Heart left ventricle (tissue), 16 donors: ENCODE data around the gene PDE1A. TPM values are rescaled to one million over a fixed set of nuclear protein-coding genes. Genes with fewer than 3 reads are reported as not detected.

Experiments used
- ATAC-seq, 4 donors: fragments of 200-7000 bp; cut with Tn5 transposase; one replicate each; pipeline ENCODE4 v1.9.1; 2020 to 2022; ENCODE audit warnings: moderate library complexity in 4 of 4, mild to moderate bottlenecking in 3 of 4, moderate number of reproducible peaks in 1 of 4
- DNase-seq, 5 donors: peaks; one replicate each; pipeline ENCODE4 v3.0.0-alpha.2; 2020
- H3K27ac ChIP-seq, 12 donors: fragments of 200-600 bp; sonication (generic) in 4 of 12; one replicate each; pipeline versions ENCODE4 v1.5.0 to v1.8.0; 2016 to 2022; ENCODE audit warnings: mild to moderate bottlenecking in 2 of 12
- H3K27me3 ChIP-seq, 9 donors: fragments of 200-600 bp; sonication (generic) in 2 of 9; one replicate each; pipeline versions ENCODE4 v1.5.1 to v1.8.0; 2016 to 2022; ENCODE audit warnings: mild to moderate bottlenecking in 3 of 9
- H3K36me3 ChIP-seq, 9 donors: fragments of 200-600 bp; sonication (generic) in 2 of 9; one replicate each; pipeline versions ENCODE4 v1.5.0 to v1.8.0; 2018 to 2022; ENCODE audit warnings: mild to moderate bottlenecking in 2 of 9
- H3K4me1 ChIP-seq, 12 donors: fragments of 200-600 bp; sonication (generic) in 4 of 12; one replicate each; pipeline versions ENCODE4 v1.5.0 to v1.8.0; 2016 to 2022; ENCODE audit warnings: mild to moderate bottlenecking in 3 of 12
- H3K4me3 ChIP-seq, 12 donors: fragments of 200-600 bp; sonication (generic) in 4 of 12; one replicate each; pipeline versions ENCODE4 v1.5.0 to v1.8.0; 2017 to 2022; ENCODE audit warnings: mild to moderate bottlenecking in 9 of 12, moderate library complexity in 4 of 12
- H3K9me3 ChIP-seq, 12 donors: fragments of 200-600 bp; sonication (generic) in 4 of 12; one replicate each; pipeline versions ENCODE4 v1.5.0 to v1.8.0; 2016 to 2022; ENCODE audit warnings: mild to moderate bottlenecking in 1 of 12
- POLR2A ChIP-seq, 2 donors: fragments of 450-650 bp; IDR thresholded peaks; one replicate each; pipeline ENCODE4 v1.6.1; 2017; ENCODE audit warnings: antibody characterized with exemption in 2 of 2, mild to moderate bottlenecking in 2 of 2, moderate library complexity in 2 of 2
- whole genome bisulfite sequencing, 4 donors: extraction: QIAGEN DNeasy Blood & Tissue Kit in 2 of 4; methylation state at CpG; one replicate each; pipeline versions ENCODE4 v1.1.5 to v1.1.7; 2013 to 2018; 5-methylcytosine and 5-hydroxymethylcytosine counted together
- intact Hi-C, 10 donors: fragments of 100-400 bp; cut with DNase I; formaldehyde crosslinking; loops; one replicate each; pipeline versions ENCODE4 v1.11.1 to v1.14.2; 2022
- polyA plus RNA-seq, 2 donors: library from polyadenylated mRNA; stranded (reverse); fragments of 200-250 nt; gene quantifications; one replicate each; pipeline ENCODE4 v1.2.3, GENCODE V29; 2013
- total RNA-seq, 9 donors: library from RNA; depleted of rRNA in 2 of 9; stranded (reverse); fragments of >200 nt in 2 of 9; fragmentation: NEBNext Ultra II Directional in 3 of 9; extraction: Animal tissue kit (Norgen Biotek cat#: 25700) in 3 of 9; gene quantifications; one replicate each; pipeline versions ENCODE4 v1.1.0 to v1.2.4, GENCODE V29; 2016 to 2023
- TF ChIP-seq, protein P1 (sequence below), 12 donors: fragments of 200-600 bp; sonication (generic) in 4 of 12; IDR thresholded peaks; one replicate each; pipeline versions ENCODE4 v1.5.0 to v1.8.0; 2018 to 2022; ENCODE audit warnings: antibody characterized with exemption in 12 of 12, mild to moderate bottlenecking in 5 of 12
- donor health status: ischemic (EF 13 %, LVEDD 7.1; RV severe dilation, severe dysfunction).
- donor health status: healthy with polysubstance abuse.
- donor health status: DM: no; HTN: yes; CAD: no.
- donor health status: DM: no; HTN: no; CAD: no.
- donor health status: ischemic (EF 25% LVEDD 6.9; RV normal size, moderate dysfunction).
- donor health status: ischemic (EF 25% LVEDD 5.7; RV mildly dilated, moderate dysfunction).
- donor health status: healthy.
- donor health status: DM: yes; HTN: yes; CAD: no.
- donor health status: ischemic (EF 35%, LVEDD 5.7; RV mildly dilated, moderate dysfunction).
- donor health status: nonischemic (EF 11% LVEDD 7.7; RV severe dilation, severe dysfunction).
- donor health status: DM: yes; HTN: yes; CAD: no.
- donor health status: PGD.
- donor health status: ischemic (EF 29% LVEDD 5.4; RV normal size, mild dysfunction).
- donor health status: nonischemic (EF 23%, LVEDD 6.1; RV moderate dilation, normal function).

The PDE1A gene
- total and polyA plus RNA-seq, 11 donors = 2.5 to 25.5 (median 5.5) TPM

- Histone ChIP-seq H3K4me3 (peak overlapping the region in 1 of 12 donors; percentile 11), H3K27me3 (no peaks in the 10 kb centered on the region), H3K27ac (peak overlapping the region in 10 of 12 donors; percentile 20 to 61 (median 48)), H3K9me3 (peaks cover 0 to 42% (median 19%) of the 10 kb centered on the region in 12 donors), H3K36me3 (peaks cover 0 to 4% (median 0%) of the 10 kb centered on the region in 9 donors), H3K4me1 (peaks cover 0 to 28% (median 10%) of the 10 kb centered on the region in 12 donors)
- intact Hi-C loops = loop anchor here in 2 of 10 donors (5.0 to 10.0 kb wide), 2 partner anchors 43 to 124 kb away; no protein-coding TSS in a partner anchor
- 0 to 10% (median 4%) methylated on average over 1 of the region's 1 CpG for WGBS, 4 donors
- TF ChIP-seq POLR2A (IDR thresholded peaks at IDR 0.05) = no peak
- TF ChIP-seq, protein P1, sequence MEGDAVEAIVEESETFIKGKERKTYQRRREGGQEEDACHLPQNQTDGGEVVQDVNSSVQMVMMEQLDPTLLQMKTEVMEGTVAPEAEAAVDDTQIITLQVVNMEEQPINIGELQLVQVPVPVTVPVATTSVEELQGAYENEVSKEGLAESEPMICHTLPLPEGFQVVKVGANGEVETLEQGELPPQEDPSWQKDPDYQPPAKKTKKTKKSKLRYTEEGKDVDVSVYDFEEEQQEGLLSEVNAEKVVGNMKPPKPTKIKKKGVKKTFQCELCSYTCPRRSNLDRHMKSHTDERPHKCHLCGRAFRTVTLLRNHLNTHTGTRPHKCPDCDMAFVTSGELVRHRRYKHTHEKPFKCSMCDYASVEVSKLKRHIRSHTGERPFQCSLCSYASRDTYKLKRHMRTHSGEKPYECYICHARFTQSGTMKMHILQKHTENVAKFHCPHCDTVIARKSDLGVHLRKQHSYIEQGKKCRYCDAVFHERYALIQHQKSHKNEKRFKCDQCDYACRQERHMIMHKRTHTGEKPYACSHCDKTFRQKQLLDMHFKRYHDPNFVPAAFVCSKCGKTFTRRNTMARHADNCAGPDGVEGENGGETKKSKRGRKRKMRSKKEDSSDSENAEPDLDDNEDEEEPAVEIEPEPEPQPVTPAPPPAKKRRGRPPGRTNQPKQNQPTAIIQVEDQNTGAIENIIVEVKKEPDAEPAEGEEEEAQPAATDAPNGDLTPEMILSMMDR (IDR thresholded peaks at IDR 0.05) = no peak
- DNase-seq = peak in 1 of 5 donors; percentile 51
- peak; percentile 38 to 86 (median 71) for ATAC-seq
These were observed 47.6 kb downstream of the PDE1A start for GRCh38 chr2:182379241-182379640.

DNA sequence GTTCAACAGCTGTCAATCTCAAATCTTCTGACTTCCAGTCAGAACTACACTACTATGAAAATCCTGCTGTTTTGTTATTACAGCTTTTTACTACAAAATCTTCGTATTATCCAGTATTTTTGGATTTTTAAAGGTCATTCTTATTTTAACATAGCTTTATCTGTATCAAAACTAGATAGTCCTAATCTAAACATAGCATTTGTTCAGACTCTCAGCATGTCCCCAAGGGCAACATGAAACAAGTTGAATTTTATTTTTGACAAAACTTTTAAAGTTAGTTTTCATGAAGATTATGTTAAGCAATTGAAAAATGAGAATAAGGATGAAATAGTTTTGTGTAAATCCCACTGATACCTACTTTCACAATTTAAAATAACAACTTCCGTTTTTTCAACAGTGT is 48.1 kb downstream of the PDE1A start:
- Histone ChIP-seq H3K4me3 (peak overlapping the region in 1 of 12 donors; percentile 11), H3K27ac (peak overlapping the region in 10 of 12 donors; percentile 20 to 54 (median 44)), H3K4me1 (peaks cover 0 to 28% (median 10%) of the 10 kb centered on the region in 12 donors), H3K36me3 (peaks cover 0 to 4% (median 0%) of the 10 kb centered on the region in 9 donors), H3K27me3 (no peaks in the 10 kb centered on the region), H3K9me3 (peaks cover 0 to 44% (median 16%) of the 10 kb centered on the region in 12 donors)
- no peak for DNase-seq
- 13 to 40% (median 24%) methylated on average over 2 of the region's 2 CpGs for WGBS, 4 donors
- ATAC-seq = peak in 3 of 4 donors; percentile 20 to 36 (median 26)
- no peak for TF ChIP-seq POLR2A (IDR thresholded peaks at IDR 0.05)
- TF ChIP-seq, protein P1 (IDR thresholded peaks at IDR 0.05) = no peak
- intact Hi-C loops = loop anchor here in 2 of 10 donors (5.0 to 10.0 kb wide), 2 partner anchors 44 to 124 kb away; no protein-coding TSS in a partner anchor

- no peak for TF ChIP-seq POLR2A (IDR thresholded peaks at IDR 0.05)
- TF ChIP-seq, protein P1 (IDR thresholded peaks at IDR 0.05) = no peak
- Histone ChIP-seq H3K4me1 (peaks cover 0 to 36% (median 14%) of the 10 kb centered on the region in 12 donors), H3K27ac (peak overlapping the region in 3 of 12 donors; percentile 10 to 52 (median 40)), H3K27me3 (no peaks in the 10 kb centered on the region), H3K9me3 (peaks cover 0 to 46% (median 13%) of the 10 kb centered on the region in 12 donors), H3K4me3 (no peak overlapping the region), H3K36me3 (peaks cover 0 to 4% (median 0%) of the 10 kb centered on the region in 9 donors)
- DNase-seq (no peak), ATAC-seq (no peak)
- intact Hi-C loops = loop anchor here in 2 of 10 donors (5.0 to 10.0 kb wide), 2 partner anchors 45 to 123 kb away; no protein-coding TSS in a partner anchor
- 74 to 82% (median 79%) methylated on average over 1 of the region's 1 CpG for WGBS, 4 donors
These were observed 49.4 kb downstream of the PDE1A start for GRCh38 chr2:182377467-182377866.

DNA sequence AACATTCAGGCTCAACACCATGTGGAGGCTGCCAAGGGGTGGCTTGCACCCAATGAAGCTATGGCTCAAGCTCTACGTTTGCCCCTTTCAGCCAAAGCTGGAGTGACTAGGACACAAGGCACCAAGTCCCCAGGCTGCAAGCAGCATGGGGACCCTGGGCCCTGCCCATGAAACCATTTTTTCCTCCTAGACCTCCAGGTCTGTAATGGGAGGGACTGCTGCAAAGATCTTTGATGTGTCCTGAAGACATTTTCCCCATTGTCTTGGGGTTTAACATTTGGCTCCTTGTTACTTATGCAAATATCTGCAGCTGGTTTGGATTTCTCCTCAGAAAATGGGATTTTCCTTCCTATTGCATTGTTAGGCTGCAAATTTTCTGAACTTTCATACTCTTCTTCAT is 51.0 kb downstream of the PDE1A start:
- no peak for DNase-seq
- peaks cover 0 to 4% (median 0%) of the 10 kb centered on the region in 9 donors for H3K36me3 ChIP-seq
- TF ChIP-seq, protein P1 (IDR thresholded peaks at IDR 0.05) = no peak
- no peak for TF ChIP-seq POLR2A (IDR thresholded peaks at IDR 0.05)
- peaks cover 0 to 41% (median 20%) of the 10 kb centered on the region in 12 donors for H3K4me1 ChIP-seq
- intact Hi-C loops = loop anchor here in 2 of 10 donors (5.0 to 10.0 kb wide), 2 partner anchors 46 to 121 kb away; no protein-coding TSS in a partner anchor
- H3K27ac ChIP-seq = no peak overlapping the region
- ATAC-seq = no peak
- H3K4me3 ChIP-seq = no peak overlapping the region
- H3K27me3 ChIP-seq = no peaks in the 10 kb centered on the region
- peaks cover 0 to 46% (median 13%) of the 10 kb centered on the region in 12 donors for H3K9me3 ChIP-seq
- 67 to 100% (median 82%) methylated on average over 1 of the region's 1 CpG for WGBS, 4 donors
